GM19438 (cell line): ENCODE results near the gene TAGLN3.
"Not testable (repeated sequence)": the region's sequence is repeated elsewhere in the genome, so short reads cannot be mapped to it uniquely, and the experiment has no call there.

Experiments used
- ATAC-seq: cut with Tn5 transposase; IDR thresholded peaks from one replicate; pipeline ENCODE4 v1.9.1; 2021; ENCODE audit warnings: low read depth; ENCODE audit not compliant: unreplicated experiment

TAGLN3 gene

DNA sequence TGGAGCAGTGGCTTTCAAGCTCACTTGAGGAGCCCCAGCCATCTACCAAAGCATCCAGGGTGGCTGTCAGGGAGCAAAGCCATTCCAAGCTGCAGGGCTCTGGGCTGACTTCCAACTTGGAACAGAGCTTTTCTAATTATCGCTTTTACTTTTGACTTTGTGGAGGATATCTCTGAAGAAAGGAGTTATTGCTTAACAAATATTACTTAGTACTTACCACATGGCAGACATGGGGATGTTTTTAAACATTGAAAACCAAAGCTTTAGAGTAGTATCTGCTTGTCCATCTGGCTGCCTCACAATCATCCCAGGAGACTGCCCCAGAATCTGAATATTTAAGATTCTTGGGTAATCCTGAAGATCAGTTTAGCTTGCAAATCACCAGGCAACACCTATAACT, 8.9 kb downstream of the TAGLN3 start:
- ATAC-seq, result no peak

DNA sequence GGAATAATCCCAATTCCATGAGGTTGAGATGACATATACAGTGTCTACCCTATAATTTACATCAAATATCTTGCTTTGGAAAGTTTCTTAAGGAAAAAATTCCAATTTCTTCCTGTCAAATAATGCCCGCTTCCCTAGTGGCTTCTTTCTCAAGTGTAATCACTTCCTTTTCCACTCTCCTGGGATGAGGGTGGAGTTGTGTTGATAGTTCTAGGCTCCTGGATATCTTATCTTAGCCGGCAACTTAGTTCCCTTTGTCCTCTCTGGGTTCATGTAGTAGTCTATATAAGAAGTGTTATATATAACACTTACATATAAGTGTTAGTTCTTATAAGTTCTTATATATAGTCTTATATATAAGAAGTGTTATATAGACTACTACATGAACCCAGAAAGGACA, 10.9 kb downstream of the TAGLN3 start:
- ATAC-seq, result no peak

DNA sequence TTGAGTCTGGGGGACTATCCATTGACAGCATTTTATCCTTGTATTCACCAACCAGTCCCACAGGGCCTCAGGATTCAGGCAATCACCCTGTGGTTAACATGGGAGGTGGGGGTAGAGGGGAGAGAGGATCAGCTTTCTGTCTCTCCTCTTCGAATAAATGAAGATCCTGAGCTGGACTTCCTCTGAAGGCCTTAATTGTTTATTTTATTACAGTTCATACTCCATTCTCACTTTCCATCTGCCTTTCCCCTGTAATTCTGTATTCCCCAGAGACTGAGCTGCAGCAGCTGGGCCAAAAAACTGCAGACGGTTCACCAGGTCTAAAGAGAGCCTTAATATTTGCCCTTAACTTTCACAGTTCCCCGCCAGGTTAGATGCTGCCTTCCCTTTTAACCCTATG, 11.9 kb downstream of the TAGLN3 start:
- ATAC-seq, result no peak

DNA sequence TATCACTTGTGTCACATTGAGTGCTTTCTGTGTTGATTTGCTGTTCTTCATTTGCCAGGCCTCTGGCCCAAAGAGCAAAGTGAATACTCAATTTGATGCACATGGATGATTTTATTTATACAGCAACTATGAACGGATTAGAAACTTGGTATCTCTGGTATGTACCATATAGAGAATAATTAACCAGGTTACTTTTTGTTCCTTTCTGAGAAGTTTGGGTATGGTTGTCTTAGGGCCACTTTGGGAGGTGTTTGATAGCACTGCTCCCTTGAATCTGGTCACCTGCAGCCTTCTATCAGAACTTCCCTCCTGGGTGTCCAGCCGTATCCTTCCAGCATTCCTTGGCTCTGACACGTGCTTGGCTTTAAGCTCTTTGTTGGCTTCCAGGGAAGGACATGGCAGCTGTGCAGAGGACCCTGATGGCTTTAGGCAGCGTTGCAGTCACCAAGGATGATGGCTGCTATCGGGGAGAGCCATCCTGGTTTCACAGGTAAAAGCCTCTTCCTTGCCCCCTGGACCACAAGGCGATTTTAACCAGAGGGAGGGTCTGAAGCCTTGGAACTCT, 12.7 kb downstream of the TAGLN3 start:
- ATAC-seq, result no peak

DNA sequence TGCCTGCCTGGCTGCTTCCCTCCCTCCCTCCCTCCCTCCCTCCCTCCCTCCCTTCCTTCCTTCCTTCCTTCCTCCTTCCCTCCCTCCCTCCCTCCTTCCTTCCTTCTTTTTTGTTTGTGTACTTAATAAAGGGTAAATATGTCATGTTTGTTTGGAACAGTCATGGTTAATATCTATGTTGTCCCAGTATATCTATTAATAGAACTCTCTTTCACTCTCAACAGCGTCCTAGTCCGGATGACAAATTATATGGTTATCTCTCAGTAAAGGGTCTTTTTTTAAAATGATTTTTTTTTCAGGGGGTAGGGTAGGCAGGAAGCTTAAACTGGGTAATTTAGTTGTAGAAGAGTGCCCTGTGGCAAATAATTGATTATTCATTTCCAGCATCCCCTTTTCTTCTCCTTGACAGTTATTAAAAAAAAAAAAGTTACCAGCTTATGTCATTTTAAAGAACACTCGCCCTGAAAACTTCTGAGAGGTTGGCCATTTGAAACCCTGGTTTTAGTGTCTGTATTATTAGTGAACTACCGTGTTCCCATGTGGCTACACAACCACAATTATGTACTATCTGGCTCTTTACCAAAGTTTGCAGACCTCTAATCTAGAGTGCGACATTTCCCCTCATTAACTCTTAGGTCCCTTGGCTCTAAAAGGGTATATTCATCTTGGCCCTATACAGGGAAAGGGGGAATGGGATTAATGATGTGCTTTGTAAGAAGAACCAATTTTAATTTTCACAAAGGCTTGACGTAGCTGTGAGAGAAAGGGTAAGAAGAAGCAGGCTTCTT, 13.7 kb downstream of the TAGLN3 start:
- no peak for ATAC-seq

DNA sequence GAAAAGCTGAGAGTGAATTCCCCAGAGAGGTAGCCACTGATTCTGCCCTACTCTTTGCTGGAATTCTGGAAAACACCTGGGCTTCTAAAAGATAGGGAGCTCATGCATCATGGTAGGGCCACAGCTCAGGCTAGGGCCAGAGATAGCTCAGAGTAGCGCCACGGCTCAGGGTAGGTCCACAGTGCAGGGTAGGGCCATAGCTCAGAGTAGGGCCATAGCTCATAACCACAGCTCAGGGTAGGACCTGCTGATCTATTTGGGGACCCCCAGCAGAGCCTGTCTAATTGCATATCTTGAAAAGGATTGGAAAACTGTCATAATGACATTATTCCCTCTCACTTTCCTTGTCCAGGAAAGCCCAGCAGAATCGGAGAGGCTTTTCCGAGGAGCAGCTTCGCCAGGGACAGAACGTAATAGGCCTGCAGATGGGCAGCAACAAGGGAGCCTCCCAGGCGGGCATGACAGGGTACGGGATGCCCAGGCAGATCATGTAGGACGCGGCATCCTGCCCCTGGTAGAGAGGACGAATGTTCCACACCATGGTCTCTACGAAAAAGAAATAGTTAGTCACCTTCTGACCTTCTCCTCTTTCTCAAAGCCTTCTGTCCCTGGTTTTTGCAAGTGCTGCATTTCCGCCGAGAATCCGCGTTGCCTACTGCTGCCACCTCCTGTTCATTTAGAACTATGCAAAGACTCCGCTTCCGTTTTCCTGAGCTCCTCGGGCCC, 14.5 kb downstream of the TAGLN3 start:
- ATAC-seq, result peak; percentile 83

DNA sequence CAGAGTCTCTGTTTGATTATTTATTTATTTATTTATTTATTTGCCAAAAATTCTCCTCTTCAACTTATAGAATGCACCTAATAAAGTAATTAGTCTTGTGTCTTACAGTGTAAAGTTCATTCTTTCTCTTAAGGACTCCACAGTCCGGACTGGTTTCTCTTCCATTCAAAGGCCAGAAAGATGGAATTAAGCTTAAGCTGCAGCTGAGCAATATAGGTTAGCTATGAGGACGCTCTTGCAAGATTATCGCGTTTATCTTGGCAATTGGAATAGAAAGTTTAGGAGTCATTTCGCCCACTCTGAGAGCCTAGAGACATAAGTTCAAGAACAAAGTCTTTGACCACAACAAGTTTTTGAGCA, 15.0 kb downstream of the TAGLN3 start:
- peak; percentile 23 for ATAC-seq

DNA sequence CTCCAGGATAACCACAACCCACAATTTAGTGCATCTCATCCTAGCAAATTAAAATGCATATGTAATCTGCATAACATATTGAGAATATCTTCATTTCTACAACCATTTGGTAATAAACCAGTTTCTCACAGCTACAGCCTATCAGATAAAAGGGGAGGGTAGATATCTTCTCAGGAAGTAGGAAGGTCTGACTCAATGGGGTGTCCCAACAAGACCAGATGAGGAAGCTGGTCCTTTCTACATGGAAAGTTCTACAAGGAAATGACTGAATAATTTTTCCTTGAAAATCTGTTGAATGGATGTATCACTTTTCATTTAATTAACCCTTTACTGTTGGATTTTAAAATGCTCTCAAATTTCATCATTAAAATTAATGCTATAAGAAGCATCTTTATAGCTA, 18.4 kb downstream of the TAGLN3 start:
- ATAC-seq, result no peak

DNA sequence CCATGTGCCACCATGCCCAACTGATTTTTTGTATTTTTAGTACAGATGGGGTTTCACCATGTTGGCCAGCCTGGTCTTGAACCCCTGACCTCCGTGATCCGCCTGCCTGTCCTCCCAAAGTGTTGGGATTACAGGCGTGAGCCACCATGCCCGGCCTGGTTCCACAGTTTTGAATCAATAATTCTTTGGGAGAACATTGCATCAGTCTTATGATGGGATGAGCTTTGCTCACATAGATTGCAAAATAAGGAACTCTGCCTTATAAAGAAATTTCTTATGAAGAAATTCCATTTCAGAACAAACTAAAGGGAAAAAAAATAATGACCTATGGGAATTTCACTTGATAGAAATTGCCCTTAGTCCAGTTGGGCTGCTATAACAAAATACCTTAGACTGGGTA, 20.0 kb downstream of the TAGLN3 start:
- ATAC-seq, result no peak

DNA sequence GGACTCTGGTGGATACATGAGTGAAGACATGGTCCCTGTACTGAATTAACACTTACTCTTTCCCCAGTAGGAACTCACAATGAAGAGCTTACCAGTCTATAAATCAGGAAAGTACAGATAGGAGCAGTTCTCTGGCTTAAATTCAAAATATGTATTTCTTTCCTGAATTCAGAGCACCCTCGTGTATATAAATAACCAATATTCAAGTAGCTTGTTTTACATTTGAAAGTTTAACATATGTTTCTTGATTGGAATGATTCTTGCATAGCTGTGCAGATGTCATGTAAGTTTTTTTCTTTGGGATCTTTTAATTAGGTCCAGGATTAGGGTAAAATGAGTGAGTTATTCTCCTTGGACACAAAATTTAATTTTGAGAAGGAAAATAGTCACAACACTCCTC, 21.0 kb downstream of the TAGLN3 start:
- no peak for ATAC-seq

DNA sequence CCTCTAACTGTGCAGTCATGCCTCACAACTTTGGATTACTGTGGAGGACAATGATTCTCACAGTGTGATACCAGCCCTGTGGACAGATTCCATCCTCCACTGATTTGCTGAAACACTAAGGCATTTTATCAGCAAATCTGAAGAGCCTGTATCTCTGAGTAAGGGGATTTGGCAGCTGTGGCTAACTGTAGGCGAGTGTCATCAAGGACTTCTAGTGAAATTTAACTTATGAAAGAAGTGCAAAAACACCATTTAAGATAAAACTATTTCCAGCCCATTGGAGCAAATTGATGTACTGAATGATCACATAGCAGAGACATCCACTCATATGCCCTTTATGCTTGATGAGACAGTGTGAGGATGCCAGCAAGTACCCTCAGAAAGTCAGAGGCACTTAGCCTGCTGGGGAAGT, 22.0 kb downstream of the TAGLN3 start:
- ATAC-seq, result no peak

DNA sequence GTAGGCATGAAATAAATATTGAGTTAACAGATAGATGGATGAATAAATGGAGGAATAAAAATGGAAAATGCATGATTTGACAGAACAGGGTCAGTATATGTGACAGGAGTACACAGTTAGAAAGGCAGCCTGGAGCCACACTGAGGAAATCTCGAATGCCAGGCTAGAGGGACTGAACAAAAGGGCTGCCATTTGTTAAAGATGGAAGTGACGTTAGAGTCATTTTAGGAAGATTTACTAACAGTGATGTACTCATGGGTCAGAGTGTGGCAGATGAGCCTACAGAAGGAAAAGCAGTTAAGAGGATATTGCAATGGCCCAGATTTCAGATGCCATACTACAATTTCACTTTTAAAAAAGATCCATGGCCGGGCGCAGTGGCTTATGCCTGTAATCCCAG, 28.4 kb downstream of the TAGLN3 start:
- ATAC-seq, result no peak

DNA sequence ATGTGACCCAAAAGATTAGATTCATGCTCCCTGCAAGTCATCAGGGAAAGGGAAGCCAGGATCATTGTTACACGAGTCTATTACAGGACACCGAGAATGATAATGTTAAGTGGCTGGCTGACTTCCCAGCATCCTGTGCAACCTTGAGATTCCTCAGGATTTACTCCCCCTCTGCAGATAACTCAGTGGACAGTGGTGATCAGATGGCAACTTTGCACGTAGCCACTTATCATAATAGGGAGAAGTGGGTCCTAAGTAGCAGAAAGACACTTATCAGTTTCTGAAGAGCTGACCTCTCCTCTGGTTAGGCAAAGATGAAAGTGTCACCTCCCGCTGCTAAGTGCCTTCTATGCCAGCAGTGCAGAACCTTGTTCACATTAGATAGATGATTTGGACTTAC, 29.1 kb downstream of the TAGLN3 start:
- no peak for ATAC-seq

DNA sequence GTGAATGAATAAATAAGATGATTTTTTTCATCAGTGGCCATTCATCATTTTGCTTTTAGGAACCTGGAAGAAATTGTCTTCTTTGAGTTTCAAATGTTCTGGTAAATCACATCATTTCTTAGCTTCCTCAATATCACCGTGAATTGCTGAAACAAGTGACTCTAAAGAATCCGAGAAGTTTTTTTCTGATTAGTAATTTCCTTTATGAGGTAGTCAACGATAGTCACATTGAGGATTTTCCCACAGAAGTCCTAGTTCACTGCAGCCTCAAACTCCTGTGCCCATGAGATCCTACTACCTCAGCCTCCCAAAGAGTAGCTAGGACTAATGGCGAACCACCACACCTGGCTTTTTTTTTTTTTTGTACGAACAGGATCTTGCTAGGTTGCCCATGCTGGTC, 32.2 kb downstream of the TAGLN3 start:
- no peak for ATAC-seq

DNA sequence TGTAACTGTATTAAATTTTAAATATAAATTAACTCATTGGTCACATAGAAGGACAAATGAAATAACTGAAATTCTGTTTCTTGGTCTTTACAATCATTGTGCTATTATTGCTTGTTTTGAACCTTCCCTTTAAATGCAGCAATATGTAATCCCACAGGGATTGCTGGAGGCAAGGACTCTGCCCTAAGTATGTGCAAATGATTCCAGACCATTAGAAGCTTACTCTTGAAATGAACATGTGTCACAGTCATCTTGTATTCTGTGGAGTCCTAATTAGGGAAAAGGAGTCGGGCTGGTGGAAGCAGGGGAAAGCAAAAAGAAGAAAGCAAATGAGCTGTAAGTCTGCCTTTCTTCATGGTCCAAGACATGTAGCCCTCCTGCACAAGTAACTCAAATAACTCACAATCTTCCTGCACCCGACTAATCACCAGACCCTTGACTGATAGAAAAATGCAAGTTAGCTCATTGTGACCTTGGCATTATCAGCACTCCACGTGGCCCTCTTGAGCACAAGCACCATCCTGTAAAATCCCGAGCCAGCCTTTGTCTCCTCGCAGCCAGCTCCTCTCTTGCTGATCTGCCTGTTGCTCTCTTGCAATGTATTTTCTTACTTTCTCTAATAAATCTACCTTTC, 33.5 kb downstream of the TAGLN3 start:
- no peak for ATAC-seq

DNA sequence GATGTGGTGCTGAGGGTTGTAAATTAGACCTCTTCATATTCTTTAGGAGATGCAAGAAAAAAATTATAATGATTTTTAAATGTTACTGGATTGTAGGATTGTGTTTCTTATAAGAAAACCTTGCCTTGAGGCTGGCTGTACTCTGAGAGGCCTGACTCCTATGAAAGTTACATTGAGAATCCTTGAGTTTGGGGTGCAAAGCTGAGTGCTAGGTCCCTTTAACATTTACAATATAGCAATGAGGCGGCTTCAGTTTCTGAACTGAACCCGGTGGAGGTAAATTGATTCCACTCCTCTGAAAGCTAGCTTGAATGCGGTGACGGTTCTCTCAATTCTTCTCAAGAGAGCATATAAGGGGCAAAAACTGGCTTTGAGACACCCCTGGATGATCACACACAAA, 35.7 kb downstream of the TAGLN3 start, which contains the start of gene TMPRSS7:
TSS of gene TMPRSS7 (plus strand) at position 301 of the 400 bp plus-strand sequence. CDS start 110 bp downstream, outside the sequence.
- ATAC-seq, result no peak

DNA sequence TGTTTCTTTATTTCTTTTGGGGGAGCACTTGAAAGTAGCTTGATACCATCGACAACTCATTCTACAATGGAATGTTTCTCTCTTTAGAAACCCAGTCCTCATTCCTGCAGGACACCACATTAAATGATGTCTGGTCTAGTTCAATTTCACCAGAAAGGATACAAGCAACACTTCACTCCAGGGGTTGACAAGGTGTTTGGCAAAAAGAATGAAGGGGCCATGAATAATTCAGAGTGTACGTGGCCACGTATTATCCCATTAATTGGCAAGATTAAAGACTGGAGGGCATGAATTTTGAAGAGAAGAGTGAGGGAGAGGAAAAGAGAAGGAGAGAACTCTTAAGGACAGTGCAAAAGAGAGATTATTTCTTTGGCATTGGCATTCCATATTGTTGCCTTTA, 36.5 kb downstream of the TAGLN3 start:
- ATAC-seq, result no peak

DNA sequence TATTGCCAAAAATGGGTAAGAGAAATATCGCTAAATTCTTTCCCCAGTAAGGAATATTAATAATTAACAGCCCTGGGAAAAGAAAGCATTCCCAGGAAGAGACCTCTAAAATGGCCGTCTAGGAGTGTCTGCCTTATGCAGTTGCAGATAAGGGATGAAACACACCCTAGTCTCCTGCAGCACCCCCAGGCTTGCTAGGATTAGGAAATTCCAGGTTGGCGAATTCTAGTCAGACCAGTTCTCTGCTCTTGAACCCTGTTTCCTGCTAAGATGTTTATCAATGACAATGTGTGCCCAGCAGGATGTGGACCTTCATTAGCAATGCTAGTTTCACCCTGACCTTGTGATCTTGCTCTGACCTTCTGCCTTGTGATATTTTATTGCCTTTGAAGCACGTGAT, 38.5 kb downstream of the TAGLN3 start:
- not testable (repeated sequence) for ATAC-seq

DNA sequence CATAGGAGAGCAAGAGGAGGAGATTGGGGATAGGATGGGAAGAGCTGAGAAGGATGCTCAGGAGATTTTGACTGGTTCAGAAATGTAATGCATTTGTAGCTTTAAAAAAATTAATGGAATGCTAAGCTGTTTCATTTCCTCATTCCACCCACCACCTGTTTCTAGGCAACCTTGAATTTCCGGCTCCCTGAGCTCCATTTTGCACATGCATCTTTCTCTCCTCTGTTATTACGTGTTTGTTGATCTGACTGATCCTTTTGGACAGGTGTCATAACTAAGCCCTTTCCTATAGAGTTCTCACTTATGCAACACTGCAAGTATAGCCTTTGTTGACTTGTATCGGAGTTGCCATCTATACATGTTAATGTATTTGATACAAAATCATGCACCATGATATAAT, 40.1 kb downstream of the TAGLN3 start:
- ATAC-seq, result no peak

DNA sequence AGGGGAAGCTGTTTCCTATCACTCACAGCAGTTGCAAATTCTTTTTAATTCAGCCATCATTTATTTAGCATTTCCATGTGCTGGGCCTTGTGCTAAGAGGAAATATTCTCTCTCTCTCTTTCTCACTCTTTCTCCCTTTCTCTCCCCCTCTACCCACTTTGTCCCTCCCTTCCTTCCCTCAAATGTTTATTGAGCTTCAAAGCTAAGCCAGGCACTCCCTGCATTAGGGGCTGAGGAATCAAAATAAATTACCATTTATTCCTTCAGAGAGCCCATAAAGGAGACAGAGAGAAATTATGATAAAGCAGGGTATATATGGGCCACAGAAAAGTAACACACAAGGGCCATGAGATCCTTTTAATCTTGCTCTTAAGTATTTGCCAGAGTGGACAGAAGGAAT, 42.6 kb downstream of the TAGLN3 start:
- ATAC-seq, result no peak

DNA sequence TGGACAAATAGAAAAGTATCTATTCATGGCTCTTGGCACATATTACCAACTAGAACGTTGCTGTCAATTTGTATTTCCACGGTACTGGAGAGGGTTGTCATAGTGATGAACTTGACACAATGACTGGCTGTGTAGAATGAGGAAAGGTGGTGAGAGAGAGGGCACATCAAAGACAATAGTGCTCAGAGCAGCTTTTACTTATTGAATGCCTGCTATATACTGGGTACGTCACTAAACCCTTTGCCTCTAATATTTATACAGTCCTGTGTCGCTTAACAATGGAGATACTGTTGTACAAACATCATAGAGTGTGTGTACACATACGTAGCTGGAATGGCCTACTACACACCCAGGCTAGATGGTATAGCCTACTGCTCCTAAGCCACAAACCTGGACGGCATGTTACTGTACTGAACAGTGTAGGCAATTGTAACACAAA, 44.1 kb downstream of the TAGLN3 start:
- ATAC-seq, result no peak
